ENCODE measurements around the gene WDR46.

Gene WDR46

DNA sequence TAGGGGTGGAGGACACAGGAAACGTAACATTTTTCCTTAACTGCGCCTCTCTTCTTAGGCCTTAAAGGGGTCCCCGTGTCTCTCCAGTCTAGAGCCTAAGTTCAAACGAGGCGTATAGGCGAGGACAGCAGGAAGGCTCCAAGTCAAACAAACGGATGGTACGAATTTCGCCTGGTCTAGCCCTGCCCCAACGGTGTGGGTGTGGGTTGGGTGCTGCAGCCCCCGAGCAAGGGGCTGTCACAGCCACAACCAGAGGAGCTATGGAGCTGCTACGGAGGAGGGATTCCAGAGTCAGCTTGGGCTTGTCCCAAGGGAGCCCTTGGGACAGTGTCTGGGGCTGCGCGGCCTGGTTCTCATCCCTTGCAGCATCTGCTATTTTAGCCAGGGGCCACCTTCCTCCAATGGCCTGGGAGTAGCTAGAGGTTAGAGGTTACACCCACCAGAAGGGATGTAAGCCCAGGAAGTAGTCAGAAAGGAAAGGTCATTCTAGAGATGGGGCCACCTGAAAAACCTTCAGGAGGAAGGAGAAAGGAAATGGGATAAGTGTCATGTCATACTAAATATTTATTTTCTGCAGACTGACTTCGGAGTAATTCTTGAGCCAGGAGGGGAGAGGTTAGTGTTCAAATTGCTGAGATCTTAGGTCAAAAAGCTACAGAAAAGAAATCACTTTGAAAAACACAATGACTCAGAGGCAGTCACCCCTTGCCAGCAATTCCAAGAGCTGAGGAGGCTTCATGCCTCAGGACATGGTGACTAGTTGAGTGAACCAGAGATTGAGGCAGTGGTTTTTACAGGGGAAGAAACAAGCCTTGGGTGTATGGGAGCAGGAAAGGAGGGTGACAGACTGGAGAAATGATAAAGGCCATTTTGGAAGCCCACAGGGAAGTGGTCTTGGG lies 39.1 kb downstream of the WDR46 start:
- Histone ChIP-seq H3K9me3 (no peaks in the 10 kb centered on the region), H3K4me3 (ENCODE audit: low read depth in 1 of 2, low read length in 1 of 2) (peak overlapping the region; percentile 59 to 67), H3K4me1 (ENCODE audit: control insufficient read depth in 1 of 2, insufficient read depth in 1 of 2, low read depth in 1 of 2, low read length in 1 of 2) (peaks cover 23 to 24% of the 10 kb centered on the region in 2 experiments), H3K27me3 (peaks cover 32% of the 10 kb centered on the region), H3K27ac (peak overlapping the region; percentile 94), H3K36me3 (peaks cover 5% of the 10 kb centered on the region)
- TF ChIP-seq, protein P1, sequence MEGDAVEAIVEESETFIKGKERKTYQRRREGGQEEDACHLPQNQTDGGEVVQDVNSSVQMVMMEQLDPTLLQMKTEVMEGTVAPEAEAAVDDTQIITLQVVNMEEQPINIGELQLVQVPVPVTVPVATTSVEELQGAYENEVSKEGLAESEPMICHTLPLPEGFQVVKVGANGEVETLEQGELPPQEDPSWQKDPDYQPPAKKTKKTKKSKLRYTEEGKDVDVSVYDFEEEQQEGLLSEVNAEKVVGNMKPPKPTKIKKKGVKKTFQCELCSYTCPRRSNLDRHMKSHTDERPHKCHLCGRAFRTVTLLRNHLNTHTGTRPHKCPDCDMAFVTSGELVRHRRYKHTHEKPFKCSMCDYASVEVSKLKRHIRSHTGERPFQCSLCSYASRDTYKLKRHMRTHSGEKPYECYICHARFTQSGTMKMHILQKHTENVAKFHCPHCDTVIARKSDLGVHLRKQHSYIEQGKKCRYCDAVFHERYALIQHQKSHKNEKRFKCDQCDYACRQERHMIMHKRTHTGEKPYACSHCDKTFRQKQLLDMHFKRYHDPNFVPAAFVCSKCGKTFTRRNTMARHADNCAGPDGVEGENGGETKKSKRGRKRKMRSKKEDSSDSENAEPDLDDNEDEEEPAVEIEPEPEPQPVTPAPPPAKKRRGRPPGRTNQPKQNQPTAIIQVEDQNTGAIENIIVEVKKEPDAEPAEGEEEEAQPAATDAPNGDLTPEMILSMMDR (IDR thresholded peaks at IDR 0.05), result no peak

DNA sequence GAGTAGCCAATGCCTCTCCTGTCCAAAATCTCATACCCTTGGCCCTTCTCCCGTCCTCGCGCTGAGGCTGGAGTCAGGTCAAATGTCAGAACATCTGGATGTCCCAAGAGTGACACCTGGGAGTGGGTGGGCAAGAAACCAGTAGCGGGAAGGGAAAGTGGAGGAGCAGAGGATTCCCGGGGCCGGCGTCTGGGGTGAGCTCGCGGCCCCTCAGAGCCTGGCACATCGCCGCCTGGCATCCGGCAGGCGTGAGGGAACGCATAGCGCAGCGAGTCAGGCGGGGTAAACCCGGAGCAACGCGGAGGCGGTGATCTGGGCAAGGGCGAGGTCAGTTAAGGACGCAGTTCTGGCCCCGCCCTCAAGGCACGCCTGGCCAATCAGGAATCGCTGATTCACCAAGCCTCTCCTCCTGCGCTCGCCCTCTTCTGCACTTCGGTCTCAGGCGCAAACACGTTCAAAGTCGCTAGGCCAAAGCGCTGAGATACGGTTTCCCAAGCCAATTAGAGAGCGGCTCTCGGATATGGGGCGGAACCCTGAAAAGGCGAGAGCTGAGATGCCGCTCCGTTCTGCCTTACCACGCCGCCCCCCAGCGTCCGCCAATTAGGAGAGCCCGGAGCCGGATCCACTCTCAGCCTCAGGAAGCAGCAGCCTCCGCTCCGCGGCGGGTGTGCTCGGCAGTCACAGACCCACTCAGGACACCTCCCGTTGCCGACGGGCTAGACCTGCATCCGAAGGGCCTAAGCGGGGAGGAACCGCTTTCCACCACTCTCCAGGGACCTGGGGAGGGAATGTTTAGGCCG lies 39.9 kb downstream of the WDR46 start:
- peaks cover 32% of the 10 kb centered on the region for H3K27me3 ChIP-seq
- peaks cover 5% of the 10 kb centered on the region for H3K36me3 ChIP-seq
- peak overlapping the region; percentile 59 to 67 for H3K4me3 ChIP-seq (ENCODE audit: low read depth in 1 of 2, low read length in 1 of 2)
- no peaks in the 10 kb centered on the region for H3K9me3 ChIP-seq
- TF ChIP-seq, protein P1 (IDR thresholded peaks at IDR 0.05), result peak; percentile 61
- peak overlapping the region; percentile 94 for H3K27ac ChIP-seq
- H3K4me1 ChIP-seq (ENCODE audit: control insufficient read depth in 1 of 2, insufficient read depth in 1 of 2, low read depth in 1 of 2, low read length in 1 of 2), result peaks cover 23 to 24% of the 10 kb centered on the region in 2 experiments

DNA sequence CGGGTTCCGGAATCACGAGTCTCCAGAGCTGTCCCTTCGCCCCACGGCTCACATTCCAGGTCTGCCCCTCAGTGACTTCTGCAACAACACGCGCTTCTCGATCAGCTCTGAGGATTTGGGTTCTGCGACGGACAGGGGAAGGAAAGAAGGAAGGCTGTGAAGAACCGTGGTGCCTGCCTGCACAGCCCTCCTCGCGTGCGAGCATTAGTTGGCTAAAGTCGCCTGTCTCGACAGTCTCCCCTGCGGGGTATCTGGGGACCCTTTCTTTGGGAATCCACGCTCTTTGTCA lies 40.5 kb downstream of the WDR46 start:
- H3K9me3 ChIP-seq, result no peaks in the 10 kb centered on the region
- peak overlapping the region; percentile 59 to 67 for H3K4me3 ChIP-seq (ENCODE audit: low read depth in 1 of 2, low read length in 1 of 2)
- TF ChIP-seq, protein P1 (IDR thresholded peaks at IDR 0.05), result no peak
- peaks cover 23 to 24% of the 10 kb centered on the region in 2 experiments for H3K4me1 ChIP-seq (ENCODE audit: control insufficient read depth in 1 of 2, insufficient read depth in 1 of 2, low read depth in 1 of 2, low read length in 1 of 2)
- H3K27me3 ChIP-seq, result peaks cover 35% of the 10 kb centered on the region
- peak overlapping the region; percentile 94 for H3K27ac ChIP-seq
- H3K36me3 ChIP-seq, result peaks cover 5% of the 10 kb centered on the region

GRCh38 chr6:33247977-33248642 lies 40.9 kb downstream of the WDR46 start:
- H3K4me1 ChIP-seq (ENCODE audit: control insufficient read depth in 1 of 2, insufficient read depth in 1 of 2, low read depth in 1 of 2, low read length in 1 of 2), result peaks cover 23 to 24% of the 10 kb centered on the region in 2 experiments
- no peaks in the 10 kb centered on the region for H3K9me3 ChIP-seq
- TF ChIP-seq, protein P1 (IDR thresholded peaks at IDR 0.05), result peak; percentile 96
- H3K27ac ChIP-seq, result peak overlapping the region; percentile 94
- H3K36me3 ChIP-seq, result peaks cover 5% of the 10 kb centered on the region
- peak overlapping the region; percentile 59 to 67 for H3K4me3 ChIP-seq (ENCODE audit: low read depth in 1 of 2, low read length in 1 of 2)
- H3K27me3 ChIP-seq, result peaks cover 40% of the 10 kb centered on the region

DNA sequence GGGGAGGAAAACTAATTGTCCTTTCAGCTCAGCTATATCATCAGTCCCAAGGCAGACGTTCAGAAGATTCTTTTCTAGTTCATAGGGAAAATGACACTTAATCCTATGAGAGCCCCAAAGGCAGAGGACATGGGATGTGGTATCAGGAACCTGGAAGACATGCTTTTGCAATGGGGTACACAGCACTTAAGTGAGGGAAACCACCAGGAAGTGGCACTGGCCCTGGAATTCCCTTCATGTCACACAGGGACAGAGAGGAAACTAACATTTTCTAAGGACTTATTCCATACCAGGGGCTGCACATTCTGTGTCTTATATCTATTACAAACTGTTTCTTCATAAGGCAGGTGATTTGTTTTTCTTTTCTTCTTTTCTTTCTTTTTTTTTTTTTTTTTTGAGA lies 45.6 kb downstream of the WDR46 start:
- TF ChIP-seq, protein P1 (IDR thresholded peaks at IDR 0.05), result no peak
- Histone ChIP-seq H3K36me3 (no peaks in the 10 kb centered on the region), H3K9me3 (no peaks in the 10 kb centered on the region), H3K4me3 (ENCODE audit: low read depth in 1 of 2, low read length in 1 of 2) (no peak overlapping the region), H3K27me3 (peaks cover 76% of the 10 kb centered on the region), H3K27ac (no peak overlapping the region), H3K4me1 (ENCODE audit: control insufficient read depth in 1 of 2, insufficient read depth in 1 of 2, low read depth in 1 of 2, low read length in 1 of 2) (peaks cover 7 to 8% of the 10 kb centered on the region in 2 experiments)
